ENCODE data around the gene ACSBG1. TPM values are rescaled to one million over a fixed set of nuclear protein-coding genes. Genes with fewer than 3 reads are reported as not detected.

The ACSBG1 gene
- polyA plus RNA-seq, 1 donor from 2014 or later: 0.32 TPM

- TF ChIP-seq EP300 (conservative IDR thresholded peaks at IDR 0.05; ENCODE audit: poor library complexity, severe bottlenecking) (no peak), MXI1 (conservative IDR thresholded peaks at IDR 0.05; ENCODE audit: poor library complexity, severe bottlenecking) (no peak), RAD21 (conservative IDR thresholded peaks at IDR 0.05) (no peak)
Measured at GRCh38 chr15:78216276-78217104, 17.9 kb downstream of the ACSBG1 start (continued).

- no peaks in the 10 kb centered on the region for H4K20me1 ChIP-seq (ENCODE audit: insufficient read depth)
- no peak overlapping the region for H3K27ac ChIP-seq (ENCODE audit: low read length)
- H3K4me3 ChIP-seq (ENCODE audit: low read length): no peak overlapping the region
- H3K9me3 ChIP-seq (ENCODE audit: low read length): no peaks in the 10 kb centered on the region
- no peak overlapping the region for H3K4me2 ChIP-seq (ENCODE audit: low read length)
- H3K9me2 ChIP-seq (ENCODE audit: insufficient read depth, low read length): no peaks in the 10 kb centered on the region
- no peaks in the 10 kb centered on the region for H3K36me3 ChIP-seq (ENCODE audit: insufficient read depth, low read length)
- no peak for TF ChIP-seq EZH2 (IDR thresholded peaks at IDR 0.05; ENCODE audit: borderline replicate concordance, insufficient read depth, low read length, poor library complexity, severe bottlenecking)
- no peak for TF ChIP-seq EP300 (conservative IDR thresholded peaks at IDR 0.05; ENCODE audit: poor library complexity, severe bottlenecking)
- no peak for TF ChIP-seq MXI1 (conservative IDR thresholded peaks at IDR 0.05; ENCODE audit: poor library complexity, severe bottlenecking)
- no peak for TF ChIP-seq CTCF (IDR thresholded peaks at IDR 0.05; ENCODE audit: poor library complexity, severe bottlenecking)
- no peak for TF ChIP-seq TAF1 (IDR thresholded peaks at IDR 0.05; ENCODE audit: low read depth)
- no peaks in the 10 kb centered on the region for H3F3A ChIP-seq (ENCODE audit: insufficient read depth, low read length, poor library complexity, severe bottlenecking)
- no peaks in the 10 kb centered on the region for H3K27me3 ChIP-seq (ENCODE audit: insufficient read depth, low read depth, low read length)
- H2AFZ ChIP-seq (ENCODE audit: low read depth, low read length): no peak overlapping the region
- no peaks in the 10 kb centered on the region for H3K79me2 ChIP-seq (replicated peaks; ENCODE audit: insufficient read depth, low read length)
- no peak overlapping the region for H3K9ac ChIP-seq (ENCODE audit: low read length)
Measured at GRCh38 chr15:78213956-78214355, 20.4 kb downstream of the ACSBG1 start.

- no peaks in the 10 kb centered on the region for H3K36me3 ChIP-seq (ENCODE audit: insufficient read depth, low read length)
- no peaks in the 10 kb centered on the region for H3K9me2 ChIP-seq (ENCODE audit: insufficient read depth, low read length)
- no peaks in the 10 kb centered on the region for H3K79me2 ChIP-seq (replicated peaks; ENCODE audit: insufficient read depth, low read length)
- no peaks in the 10 kb centered on the region for H3K27me3 ChIP-seq (ENCODE audit: insufficient read depth, low read depth, low read length)
- no peak overlapping the region for H3K4me3 ChIP-seq (ENCODE audit: low read length)
- H3K9me3 ChIP-seq (ENCODE audit: low read length): no peaks in the 10 kb centered on the region
- H3F3A ChIP-seq (ENCODE audit: insufficient read depth, low read length, poor library complexity, severe bottlenecking): no peaks in the 10 kb centered on the region
- TF ChIP-seq MXI1 (conservative IDR thresholded peaks at IDR 0.05; ENCODE audit: poor library complexity, severe bottlenecking) (no peak), SMC3 (conservative IDR thresholded peaks at IDR 0.05; ENCODE audit: poor library complexity) (no peak), CTCF (IDR thresholded peaks at IDR 0.05; ENCODE audit: poor library complexity, severe bottlenecking) (no peak), REST (IDR thresholded peaks at IDR 0.05; ENCODE audit: borderline replicate concordance) (no peak), EP300 (conservative IDR thresholded peaks at IDR 0.05; ENCODE audit: poor library complexity, severe bottlenecking) (no peak), EZH2 (IDR thresholded peaks at IDR 0.05; ENCODE audit: borderline replicate concordance, insufficient read depth, low read length, poor library complexity, severe bottlenecking) (no peak), TAF1 (IDR thresholded peaks at IDR 0.05; ENCODE audit: low read depth) (no peak)
- no peak overlapping the region for H3K27ac ChIP-seq (ENCODE audit: low read length)
- H3K4me2 ChIP-seq (ENCODE audit: low read length): no peak overlapping the region
- no peak overlapping the region for H3K9ac ChIP-seq (ENCODE audit: low read length)
- no peak overlapping the region for H2AFZ ChIP-seq (ENCODE audit: low read depth, low read length)
- H4K20me1 ChIP-seq (ENCODE audit: insufficient read depth): no peaks in the 10 kb centered on the region
Measured at GRCh38 chr15:78213425-78213750, 21.0 kb downstream of the ACSBG1 start.
